Skin epidermis (tissue), 12 donors: ENCODE data around the gene CGNL1.

ENCODE experiments used
- H3K27ac ChIP-seq, 21 experiments: fragments of 200-600 bp; sonication (generic) in 11 of 21; one replicate each; pipeline ENCODE4 v1.5.0; 2020; ENCODE audit warnings: mild to moderate bottlenecking in 3 of 21, inconsistent platforms in 2 of 21, moderate library complexity in 2 of 21
- H3K4me3 ChIP-seq, 7 experiments: fragments of 200-600 bp; sonication (generic) in 2 of 7; one replicate each; pipeline ENCODE4 v1.5.0; 2020; ENCODE audit warnings: inconsistent platforms in 2 of 7, mild to moderate bottlenecking in 2 of 7, moderate library complexity in 1 of 7

The CGNL1 gene

DNA sequence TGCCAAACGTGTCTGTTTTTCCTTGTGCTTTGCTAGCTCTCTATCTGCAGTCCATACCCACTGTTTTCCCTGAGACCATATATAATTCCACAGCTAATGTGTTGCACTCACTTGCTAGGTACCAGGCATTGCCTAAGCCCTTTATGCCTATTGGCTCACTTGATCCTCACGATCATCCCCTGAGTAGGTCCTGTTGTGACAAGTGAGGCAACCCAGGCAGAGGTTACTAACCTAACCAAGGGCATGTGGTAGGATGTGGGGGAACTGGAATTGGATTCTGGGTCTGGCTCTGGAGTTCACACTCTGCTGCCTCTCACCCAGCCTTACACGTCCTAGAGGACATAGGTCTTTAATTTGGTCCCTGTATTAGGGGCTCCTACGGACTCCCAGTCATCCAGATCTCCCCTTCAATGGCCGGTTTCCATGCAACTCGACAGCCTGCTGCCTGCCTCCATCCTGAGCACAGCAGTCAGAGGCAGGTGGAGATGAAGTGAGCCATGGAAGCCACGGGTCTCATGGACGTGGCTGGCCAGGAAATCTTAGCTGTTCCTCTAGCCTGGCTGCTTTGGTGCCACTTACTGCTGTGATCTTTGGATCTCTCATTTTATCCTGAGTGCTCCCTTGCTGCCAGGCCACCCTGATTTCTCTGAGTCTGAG lies 176.5 kb downstream of the CGNL1 start:
- peak overlapping the region in 2 of 21 experiments; percentile 15 to 25 for H3K27ac ChIP-seq
- H3K4me3 ChIP-seq = no peak overlapping the region

GRCh38 chr15:57553526-57553925 lies 177.2 kb downstream of the CGNL1 start:
- H3K27ac ChIP-seq = no peak overlapping the region
- H3K4me3 ChIP-seq = no peak overlapping the region

GRCh38 chr15:57554063-57554811 lies 177.9 kb downstream of the CGNL1 start:
- peak overlapping the region in 3 of 21 experiments; percentile 12 to 38 (median 17) for H3K27ac ChIP-seq
- no peak overlapping the region for H3K4me3 ChIP-seq

DNA sequence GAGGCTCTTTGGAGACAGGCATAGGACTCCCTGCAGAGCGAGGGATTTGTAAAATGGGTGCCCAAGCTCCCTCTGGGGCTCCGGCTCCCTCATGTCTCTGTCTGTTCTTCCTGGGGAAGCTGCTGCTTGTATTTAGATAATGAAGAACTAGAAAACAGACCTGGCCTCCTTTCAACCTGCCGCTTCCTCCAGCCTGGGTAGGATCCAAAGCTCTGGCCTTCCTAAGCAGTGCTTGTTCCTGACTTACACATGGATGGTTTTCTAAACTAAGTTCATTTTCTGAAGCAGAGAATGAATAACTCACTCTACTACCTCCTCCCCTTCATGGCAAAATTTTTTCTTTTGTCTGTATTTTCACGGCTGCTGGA lies 178.5 kb downstream of the CGNL1 start:
- H3K4me3 ChIP-seq = no peak overlapping the region
- H3K27ac ChIP-seq = peak overlapping the region in 2 of 21 experiments; percentile 17 to 38

DNA sequence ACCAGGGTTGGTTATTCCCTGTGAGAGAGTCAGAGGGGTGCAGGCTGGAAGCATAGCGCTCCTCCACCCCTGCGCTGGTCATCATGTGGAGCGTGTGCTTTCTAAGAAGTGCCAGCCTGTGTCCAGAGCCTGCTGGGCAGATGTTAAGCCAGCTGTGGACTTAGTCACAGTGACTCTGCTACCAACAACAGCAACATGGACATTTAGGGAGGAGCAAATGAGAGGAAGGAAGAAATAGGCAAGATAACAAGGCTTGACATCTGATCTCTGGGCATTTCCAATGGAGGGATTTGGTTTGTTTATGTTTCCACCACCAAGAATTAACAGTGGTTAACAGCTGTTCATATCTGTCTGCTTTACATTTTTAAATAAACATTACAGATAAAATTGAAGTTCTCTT lies 179.0 kb downstream of the CGNL1 start:
- Histone ChIP-seq H3K4me3 (no peak overlapping the region), H3K27ac (peak overlapping the region in 1 of 21 experiments; percentile 38)

DNA sequence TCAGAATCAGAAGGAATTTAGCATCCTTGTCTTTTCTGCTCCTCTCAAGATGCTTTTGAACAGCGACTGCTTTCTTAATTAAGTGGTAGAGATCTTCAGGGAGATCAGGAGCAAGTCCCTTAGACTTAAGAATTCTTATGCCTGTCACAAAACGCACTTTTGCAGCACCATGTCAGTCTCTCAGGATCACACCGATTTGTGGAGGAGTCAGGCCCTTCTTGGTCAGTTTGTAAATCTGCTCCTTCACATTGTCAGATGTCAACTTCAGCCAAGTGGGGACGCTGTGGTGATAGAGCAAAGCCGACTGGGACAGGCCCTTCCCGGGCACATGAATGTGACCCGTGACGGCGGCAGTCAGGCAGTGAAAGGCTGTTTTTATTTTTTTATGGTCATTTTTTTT lies 179.7 kb downstream of the CGNL1 start:
- H3K27ac ChIP-seq = no peak overlapping the region
- H3K4me3 ChIP-seq = no peak overlapping the region

GRCh38 chr15:57557267-57557666 lies 181.0 kb downstream of the CGNL1 start:
- no peak overlapping the region for H3K4me3 ChIP-seq

DNA sequence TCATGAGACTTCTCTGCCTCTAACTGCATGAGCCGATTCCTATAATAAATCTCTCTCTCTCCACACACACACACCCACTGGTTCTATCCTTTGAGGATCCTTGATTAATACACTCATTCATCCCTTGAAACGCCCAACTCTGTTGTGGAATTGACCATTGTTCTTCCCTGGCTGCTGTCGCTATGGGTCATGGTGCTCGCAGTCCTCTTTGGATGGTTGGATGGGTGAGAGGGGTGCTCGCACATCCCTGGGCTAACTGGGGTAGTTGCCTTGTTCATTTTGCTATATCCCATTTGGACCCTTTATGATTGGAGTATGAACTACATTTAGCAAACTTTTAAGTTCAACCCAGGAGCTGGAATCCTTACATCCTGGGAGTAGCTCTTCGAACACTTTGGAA lies 181.5 kb downstream of the CGNL1 start:
- Histone ChIP-seq H3K4me3 (no peak overlapping the region), H3K27ac (no peak overlapping the region)

More at GRCh38 chr15:57557267-57557666, 181.0 kb downstream of the CGNL1 start:
- no peak overlapping the region for H3K27ac ChIP-seq

- H3K4me3 ChIP-seq = no peak overlapping the region
- no peak overlapping the region for H3K27ac ChIP-seq
Measured at GRCh38 chr15:57559875-57560274, 183.6 kb downstream of the CGNL1 start.

DNA sequence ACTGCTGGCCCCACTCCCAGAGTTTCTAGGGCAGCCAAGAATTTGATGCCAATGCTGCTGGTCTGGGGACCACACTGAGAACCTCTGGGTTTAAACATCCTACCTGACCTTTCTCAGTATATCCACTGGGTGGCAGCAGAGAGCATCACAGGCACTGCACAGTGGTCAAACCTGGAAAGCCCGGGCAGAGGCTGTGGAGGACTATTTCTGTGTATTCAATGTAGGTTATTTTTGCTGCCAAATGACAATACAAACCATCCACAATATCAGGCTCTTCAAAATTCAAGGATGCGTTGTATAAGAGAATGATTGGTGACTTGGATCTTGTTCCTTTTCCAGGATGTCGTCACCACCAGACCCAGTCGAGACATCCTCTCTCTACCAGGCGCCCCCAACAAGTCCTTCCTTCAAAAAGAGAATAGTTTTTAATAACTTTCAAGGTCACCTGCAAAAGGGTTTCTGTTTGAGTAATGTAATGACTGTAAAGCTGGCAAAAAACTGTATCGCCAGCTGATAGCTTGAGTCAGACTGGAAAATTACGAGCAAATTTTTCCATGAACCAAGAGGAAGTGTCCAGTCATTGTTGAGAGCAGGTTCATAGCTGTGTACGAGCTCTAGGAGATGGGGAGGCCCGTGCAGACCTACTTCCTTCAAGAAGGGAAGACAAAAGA lies 184.9 kb downstream of the CGNL1 start:
- H3K4me3 ChIP-seq = no peak overlapping the region

DNA sequence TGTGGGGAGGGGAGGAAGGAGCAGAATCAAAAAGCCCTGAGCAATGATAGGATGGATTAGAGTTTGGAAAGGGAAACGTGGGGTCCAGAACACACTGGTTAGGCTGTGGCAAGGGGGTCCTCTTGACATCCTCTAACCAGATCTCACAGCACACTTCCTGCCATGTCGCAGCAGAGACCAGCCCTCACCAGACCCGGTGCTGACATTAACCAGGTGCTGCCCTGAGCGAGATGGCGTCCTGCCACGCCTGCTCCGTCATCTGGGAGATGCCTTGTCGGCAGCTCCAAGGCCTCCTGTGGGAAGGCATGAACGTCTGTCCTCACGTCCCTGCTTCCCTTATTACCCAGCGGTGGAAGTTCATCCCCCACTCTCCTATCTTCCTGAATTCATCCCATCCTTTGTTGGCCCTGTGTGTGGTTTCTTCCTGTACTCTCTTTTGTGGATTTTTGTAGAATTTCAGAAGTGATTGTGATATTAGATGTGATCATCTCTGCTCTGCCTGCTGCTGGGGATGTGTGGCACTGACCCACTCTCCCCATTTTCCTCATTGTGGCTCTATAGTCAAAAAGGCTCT lies 186.0 kb downstream of the CGNL1 start:
- Histone ChIP-seq H3K27ac (peak overlapping the region in 6 of 21 experiments; percentile 7 to 41 (median 14)), H3K4me3 (no peak overlapping the region)

More for the DNA sequence above, 184.9 kb downstream of the CGNL1 start:
- peak overlapping the region in 3 of 21 experiments; percentile 4 to 51 (median 15) for H3K27ac ChIP-seq

DNA sequence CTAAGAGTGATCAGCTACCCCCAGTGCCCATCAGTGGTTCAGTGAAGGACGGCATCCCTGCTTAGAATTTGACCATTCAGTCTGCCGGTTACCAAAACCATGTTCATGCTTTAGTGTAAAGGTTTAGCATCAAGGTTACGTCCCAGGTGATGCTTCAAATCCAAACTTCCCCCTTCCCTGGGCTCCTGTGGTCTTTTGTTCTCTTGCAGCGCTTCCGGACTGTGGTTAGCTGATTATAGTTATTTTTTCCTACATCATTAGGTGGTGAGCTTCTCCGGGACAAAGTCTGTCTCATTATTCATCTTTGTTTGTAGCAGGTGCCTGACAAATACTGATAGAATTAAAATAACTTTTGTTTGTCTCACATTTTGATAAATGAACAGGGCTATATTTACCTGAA lies 187.1 kb downstream of the CGNL1 start:
- Histone ChIP-seq H3K4me3 (no peak overlapping the region), H3K27ac (no peak overlapping the region)

DNA sequence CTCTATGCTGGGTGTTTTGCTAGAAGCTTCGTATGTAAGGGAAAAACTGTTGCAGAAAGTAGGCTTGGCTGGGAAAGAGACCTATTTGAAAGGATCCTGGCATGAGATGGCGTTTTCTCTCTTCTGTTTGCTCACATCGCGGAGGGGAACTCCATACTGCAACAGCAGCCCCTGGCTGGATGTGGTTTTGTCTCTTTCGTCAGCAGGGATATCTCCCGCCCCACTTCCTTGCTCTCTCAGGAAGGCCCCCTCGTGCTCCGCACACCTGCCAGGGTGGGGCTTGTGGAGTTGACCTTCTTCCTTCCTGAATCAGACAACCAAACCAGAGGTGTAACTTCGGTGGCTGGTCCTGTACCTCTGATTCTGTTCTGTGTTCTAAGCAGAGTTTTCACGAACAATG lies 189.0 kb downstream of the CGNL1 start:
- H3K27ac ChIP-seq = no peak overlapping the region
- H3K4me3 ChIP-seq = no peak overlapping the region

- H3K4me3 ChIP-seq = no peak overlapping the region
Measured at GRCh38 chr15:57566834-57567233, 190.5 kb downstream of the CGNL1 start.

GRCh38 chr15:57567891-57568290 lies 191.6 kb downstream of the CGNL1 start:
- no peak overlapping the region for H3K27ac ChIP-seq

More at GRCh38 chr15:57566834-57567233, 190.5 kb downstream of the CGNL1 start:
- no peak overlapping the region for H3K27ac ChIP-seq

DNA sequence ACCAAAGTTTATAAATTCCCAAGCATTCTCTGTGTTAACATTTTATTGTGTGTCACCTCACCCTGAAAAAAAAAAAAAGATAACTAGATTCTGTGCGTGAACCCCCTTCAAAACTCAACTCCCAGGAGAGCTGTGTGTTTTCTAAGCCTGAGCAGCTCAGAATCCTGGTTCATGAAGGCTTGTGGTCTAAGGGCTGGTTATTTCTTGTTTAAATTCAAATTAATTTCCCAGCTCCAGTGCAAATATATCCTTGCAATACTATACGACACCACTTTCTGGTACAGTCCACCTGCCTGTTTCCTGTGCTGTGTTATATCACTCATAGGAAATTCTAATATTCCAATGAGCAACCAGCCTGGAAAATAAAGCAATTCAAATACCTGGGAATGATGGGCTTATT lies 192.0 kb downstream of the CGNL1 start:
- Histone ChIP-seq H3K27ac (no peak overlapping the region), H3K4me3 (no peak overlapping the region)

More at GRCh38 chr15:57567891-57568290, 191.6 kb downstream of the CGNL1 start:
- H3K4me3 ChIP-seq = no peak overlapping the region

GRCh38 chr15:57570340-57570739 lies 194.0 kb downstream of the CGNL1 start:
- Histone ChIP-seq H3K4me3 (no peak overlapping the region), H3K27ac (no peak overlapping the region)

DNA sequence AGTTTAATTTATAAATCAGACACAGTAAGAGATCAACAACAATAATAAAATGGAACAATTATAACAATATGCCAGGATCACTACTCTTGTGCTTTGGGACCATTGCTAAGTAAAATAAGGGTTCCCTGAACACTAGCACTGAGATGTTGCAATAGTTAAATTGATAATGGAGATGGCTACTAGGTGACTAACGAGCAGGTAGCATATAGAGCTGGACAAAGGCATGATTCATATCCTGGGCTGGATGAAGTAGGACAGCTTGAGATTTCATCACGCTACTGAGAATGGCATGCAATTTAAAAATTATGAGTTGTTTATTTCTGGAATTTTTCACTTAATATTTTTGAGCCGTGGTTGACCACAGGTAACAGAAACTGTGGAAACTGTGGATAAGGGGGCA lies 194.7 kb downstream of the CGNL1 start:
- Histone ChIP-seq H3K27ac (no peak overlapping the region), H3K4me3 (no peak overlapping the region)

- H3K27ac ChIP-seq = no peak overlapping the region
- H3K4me3 ChIP-seq = no peak overlapping the region
Measured at GRCh38 chr15:57571725-57572124, 195.4 kb downstream of the CGNL1 start.

- no peak overlapping the region for H3K4me3 ChIP-seq
- no peak overlapping the region for H3K27ac ChIP-seq
Measured at GRCh38 chr15:57572468-57572867, 196.2 kb downstream of the CGNL1 start.
